Neural progenitor cell (in vitro differentiated cells): Measurements from ENCODE around the gene UNG.

Source experiments
- CTCF ChIP-seq: fragments of 200-600 bp; sonication (generic); IDR thresholded peaks from 2 replicates; pipeline ENCODE4 v1.5.1; 2017; ENCODE audit warnings: antibody characterized with exemption, mild to moderate bottlenecking
- EZH2 ChIP-seq: fragments of 200-600 bp; sonication (generic); IDR thresholded peaks from 2 replicates; pipeline ENCODE4 v1.6.1; 2017; ENCODE audit warnings: antibody characterized with exemption, mild to moderate bottlenecking, moderate library complexity

- TF ChIP-seq CTCF (no peak), EZH2 (no peak)
These were observed 40.5 kb upstream of the UNG start for GRCh38 chr12:109056891-109057290.
